Astrocyte (in vitro differentiated cells and primary cell): ENCODE results near the gene NCOA1. TPM values are rescaled to one million over a fixed set of nuclear protein-coding genes. Genes with fewer than 3 reads are reported as not detected.
"Not testable (repeated sequence)": the region's sequence is repeated elsewhere in the genome, so short reads cannot be mapped to it uniquely, and the experiment has no call there.

Source experiments
- DNase-seq: peaks from one replicate; pipeline ENCODE4 v3.0.0-alpha.2; 2010; ENCODE audit warnings: low read depth
- FAIRE-seq: peaks from 2 replicates; lab custom pipeline; 2011; peaks lifted over from hg19 to GRCh38; lab: Jason Lieb, UNC
- H2AFZ ChIP-seq: 2 replicates; pipeline ENCODE4 v1.6.0; 2012; ENCODE audit warnings: low read depth, low read length, inconsistent platforms
- H3K27ac ChIP-seq: 2 replicates; pipeline ENCODE4 v1.5.1; 2011; ENCODE audit warnings: low read depth, low read length, inconsistent platforms
- H3K27me3 ChIP-seq: 2 replicates; pipeline ENCODE4 v1.6.0; 2011; ENCODE audit warnings: low read length, inconsistent platforms; ENCODE audit not compliant: insufficient read depth
- H3K36me3 ChIP-seq: 2 replicates; pipeline ENCODE4 v1.5.1; 2011; ENCODE audit warnings: low read length, inconsistent platforms; ENCODE audit not compliant: insufficient read depth
- H3K4me1 ChIP-seq: 2 replicates; pipeline ENCODE4 v1.5.1; 2011; ENCODE audit warnings: low read length, inconsistent platforms; ENCODE audit not compliant: insufficient read depth
- H3K4me2 ChIP-seq: 2 replicates; pipeline ENCODE4 v1.6.0; 2012; ENCODE audit warnings: low read length, inconsistent platforms
- H3K4me3 ChIP-seq: 2 replicates; pipeline ENCODE4 v1.5.1; 2011; ENCODE audit warnings: low read depth, mild to moderate bottlenecking, low read length, inconsistent platforms; ENCODE audit not compliant: insufficient read depth
- H3K79me2 ChIP-seq: 2 replicates; pipeline ENCODE4 v1.6.0; 2012; ENCODE audit warnings: mild to moderate bottlenecking, low read length, inconsistent platforms; ENCODE audit not compliant: insufficient read depth
- H3K9ac ChIP-seq: 2 replicates; pipeline ENCODE4 v1.6.0; 2012; ENCODE audit warnings: mild to moderate bottlenecking, low read length, inconsistent platforms
- H3K9me3 ChIP-seq: 2 replicates; pipeline ENCODE4 v1.5.1; 2012; ENCODE audit warnings: low read depth, mild to moderate bottlenecking, low read length, inconsistent platforms; ENCODE audit not compliant: insufficient read depth
- H4K20me1 ChIP-seq: 2 replicates; pipeline ENCODE4 v1.6.0; 2012; ENCODE audit warnings: low read length, inconsistent platforms; ENCODE audit not compliant: insufficient read depth
- H3K27ac Mint-ChIP-seq: one replicate; pipeline ENCODE4 v1.8.0; 2021; ENCODE audit warnings: mild to moderate bottlenecking, mixed read lengths; ENCODE audit not compliant: unreplicated experiment
- H3K27me3 Mint-ChIP-seq: one replicate; pipeline ENCODE4 v1.8.0; 2021; ENCODE audit warnings: low read depth, mixed read lengths; ENCODE audit not compliant: unreplicated experiment
- H3K36me3 Mint-ChIP-seq: one replicate; pipeline ENCODE4 v1.8.0; 2021; ENCODE audit warnings: low read depth, mixed read lengths; ENCODE audit not compliant: unreplicated experiment
- H3K4me1 Mint-ChIP-seq: one replicate; pipeline ENCODE4 v1.8.0; 2021; ENCODE audit warnings: low read depth, mixed read lengths; ENCODE audit not compliant: unreplicated experiment
- H3K4me3 Mint-ChIP-seq: one replicate; pipeline ENCODE4 v1.8.0; 2021; ENCODE audit warnings: mild to moderate bottlenecking, moderate library complexity, mixed read lengths; ENCODE audit not compliant: unreplicated experiment
- H3K9me3 Mint-ChIP-seq: one replicate; pipeline ENCODE4 v1.8.0; 2021; ENCODE audit warnings: mild to moderate bottlenecking, mixed read lengths; ENCODE audit not compliant: unreplicated experiment
- CTCF ChIP-seq: IDR thresholded peaks from 2 replicates; pipeline ENCODE4 v1.5.1; 2011; ENCODE audit warnings: low read depth, mild to moderate bottlenecking, inconsistent platforms, low read length, moderate library complexity; ENCODE audit not compliant: insufficient read depth
- EZH2 ChIP-seq: IDR thresholded peaks from 2 replicates; pipeline ENCODE4 v1.6.1; 2012; ENCODE audit warnings: mild to moderate bottlenecking, low read length, inconsistent platforms; ENCODE audit not compliant: insufficient read depth
- total RNA-seq: library from RNA; stranded (reverse); gene quantifications from 2 replicates; pipeline ENCODE4 v1.2.1, GENCODE V29; 2021

NCOA1 gene
- total RNA-seq, 1 donor from 2014 or later: 14.7 TPM

GRCh38 chr2:24480245-24480644, 10.8 kb upstream of the NCOA1 start:
- Histone ChIP-seq H3K36me3 (no peaks in the 10 kb centered on the region), H3K9ac (no peak overlapping the region), H3K9me3 (no peaks in the 10 kb centered on the region), H3K4me1 (no peaks in the 10 kb centered on the region), H2AFZ (no peak overlapping the region), H3K4me2 (no peak overlapping the region), H4K20me1 (no peaks in the 10 kb centered on the region), H3K27me3 (no peaks in the 10 kb centered on the region), H3K27ac (no peak overlapping the region), H3K79me2 (no peaks in the 10 kb centered on the region), H3K4me3 (no peak overlapping the region)
- H3K36me3 Mint-ChIP-seq: no peaks in the 10 kb centered on the region
- H3K27ac Mint-ChIP-seq: no peak overlapping the region
- no peaks in the 10 kb centered on the region for H3K4me1 Mint-ChIP-seq
- FAIRE-seq (no peak), DNase-seq (no peak)
- no peak overlapping the region for H3K4me3 Mint-ChIP-seq
- H3K9me3 Mint-ChIP-seq: peaks cover 1% of the 10 kb centered on the region
- no peaks in the 10 kb centered on the region for H3K27me3 Mint-ChIP-seq
- TF ChIP-seq EZH2: no peak
- TF ChIP-seq CTCF: no peak

GRCh38 chr2:24482251-24482971, 8.6 kb upstream of the NCOA1 start:
- Histone ChIP-seq H3K4me1 (no peaks in the 10 kb centered on the region), H2AFZ (no peak overlapping the region), H3K79me2 (no peaks in the 10 kb centered on the region), H3K27ac (no peak overlapping the region), H3K27me3 (no peaks in the 10 kb centered on the region), H3K9me3 (no peaks in the 10 kb centered on the region), H3K36me3 (no peaks in the 10 kb centered on the region), H3K9ac (no peak overlapping the region), H3K4me2 (no peak overlapping the region), H4K20me1 (no peaks in the 10 kb centered on the region), H3K4me3 (no peak overlapping the region)
- no peaks in the 10 kb centered on the region for H3K4me1 Mint-ChIP-seq
- H3K9me3 Mint-ChIP-seq: peaks cover 1% of the 10 kb centered on the region
- DNase-seq: no peak
- H3K27ac Mint-ChIP-seq: no peak overlapping the region
- FAIRE-seq: no peak
- no peaks in the 10 kb centered on the region for H3K27me3 Mint-ChIP-seq
- no peak overlapping the region for H3K4me3 Mint-ChIP-seq
- H3K36me3 Mint-ChIP-seq: no peaks in the 10 kb centered on the region
- no peak for TF ChIP-seq EZH2
- no peak for TF ChIP-seq CTCF

GRCh38 chr2:24482972-24483300, 8.1 kb upstream of the NCOA1 start:
- Histone ChIP-seq H3K9me3 (no peaks in the 10 kb centered on the region), H3K79me2 (no peaks in the 10 kb centered on the region), H3K4me3 (no peak overlapping the region), H3K4me2 (no peak overlapping the region), H2AFZ (no peak overlapping the region), H3K9ac (no peak overlapping the region), H3K36me3 (no peaks in the 10 kb centered on the region), H3K27ac (no peak overlapping the region), H3K4me1 (no peaks in the 10 kb centered on the region), H3K27me3 (no peaks in the 10 kb centered on the region), H4K20me1 (no peaks in the 10 kb centered on the region)
- no peak overlapping the region for H3K4me3 Mint-ChIP-seq
- no peaks in the 10 kb centered on the region for H3K36me3 Mint-ChIP-seq
- no peaks in the 10 kb centered on the region for H3K4me1 Mint-ChIP-seq
- FAIRE-seq: no peak
- no peak overlapping the region for H3K27ac Mint-ChIP-seq
- no peak for DNase-seq
- no peaks in the 10 kb centered on the region for H3K27me3 Mint-ChIP-seq
- no peaks in the 10 kb centered on the region for H3K9me3 Mint-ChIP-seq
- TF ChIP-seq EZH2: no peak
- no peak for TF ChIP-seq CTCF

- H4K20me1 ChIP-seq, H3K27me3 ChIP-seq, H3K9ac ChIP-seq, H3K36me3 Mint-ChIP-seq, H3K79me2 ChIP-seq, H3K36me3 ChIP-seq, H3K4me2 ChIP-seq, H3K9me3 ChIP-seq, H3K27ac ChIP-seq, DNase-seq, FAIRE-seq, H3K9me3 Mint-ChIP-seq, H3K4me1 Mint-ChIP-seq, H2AFZ ChIP-seq, H3K4me3 ChIP-seq, H3K4me3 Mint-ChIP-seq, H3K27me3 Mint-ChIP-seq, H3K27ac Mint-ChIP-seq, H3K4me1 ChIP-seq: not testable (repeated sequence)
Measured at GRCh38 chr2:24484677-24485076, 6.4 kb upstream of the NCOA1 start.
